Stimulated activated naive CD8-positive, alpha-beta T cell treated with anti-CD3 and anti-CD28 coated beads, Interleukin-15, Interleukin-2, amounts not matched to agents 100 ng/mL and 50 ng/mL, for 24 hours (primary cell): ENCODE data around the gene C11orf24.
A peak's percentile ranks its signal among the peaks of the same experiment; 100 is the strongest.

Experiments used
- H3K27ac Mint-ChIP-seq: one replicate; pipeline ENCODE4 v1.8.0; 2021; ENCODE audit warnings: mild to moderate bottlenecking, mixed read lengths
- H3K27me3 Mint-ChIP-seq: one replicate; pipeline ENCODE4 v1.8.0; 2021; ENCODE audit warnings: mixed read lengths
- H3K36me3 Mint-ChIP-seq: one replicate; pipeline ENCODE4 v1.8.0; 2021; ENCODE audit warnings: low read depth, mixed read lengths
- H3K4me1 Mint-ChIP-seq: one replicate; pipeline ENCODE4 v1.8.0; 2021; ENCODE audit warnings: low read depth, mixed read lengths
- H3K4me3 Mint-ChIP-seq: one replicate; pipeline ENCODE4 v1.8.0; 2021; ENCODE audit warnings: mild to moderate bottlenecking, mixed read lengths
- H3K9me3 Mint-ChIP-seq: one replicate; pipeline ENCODE4 v1.8.0; 2021; ENCODE audit warnings: mixed read lengths

Gene C11orf24

DNA sequence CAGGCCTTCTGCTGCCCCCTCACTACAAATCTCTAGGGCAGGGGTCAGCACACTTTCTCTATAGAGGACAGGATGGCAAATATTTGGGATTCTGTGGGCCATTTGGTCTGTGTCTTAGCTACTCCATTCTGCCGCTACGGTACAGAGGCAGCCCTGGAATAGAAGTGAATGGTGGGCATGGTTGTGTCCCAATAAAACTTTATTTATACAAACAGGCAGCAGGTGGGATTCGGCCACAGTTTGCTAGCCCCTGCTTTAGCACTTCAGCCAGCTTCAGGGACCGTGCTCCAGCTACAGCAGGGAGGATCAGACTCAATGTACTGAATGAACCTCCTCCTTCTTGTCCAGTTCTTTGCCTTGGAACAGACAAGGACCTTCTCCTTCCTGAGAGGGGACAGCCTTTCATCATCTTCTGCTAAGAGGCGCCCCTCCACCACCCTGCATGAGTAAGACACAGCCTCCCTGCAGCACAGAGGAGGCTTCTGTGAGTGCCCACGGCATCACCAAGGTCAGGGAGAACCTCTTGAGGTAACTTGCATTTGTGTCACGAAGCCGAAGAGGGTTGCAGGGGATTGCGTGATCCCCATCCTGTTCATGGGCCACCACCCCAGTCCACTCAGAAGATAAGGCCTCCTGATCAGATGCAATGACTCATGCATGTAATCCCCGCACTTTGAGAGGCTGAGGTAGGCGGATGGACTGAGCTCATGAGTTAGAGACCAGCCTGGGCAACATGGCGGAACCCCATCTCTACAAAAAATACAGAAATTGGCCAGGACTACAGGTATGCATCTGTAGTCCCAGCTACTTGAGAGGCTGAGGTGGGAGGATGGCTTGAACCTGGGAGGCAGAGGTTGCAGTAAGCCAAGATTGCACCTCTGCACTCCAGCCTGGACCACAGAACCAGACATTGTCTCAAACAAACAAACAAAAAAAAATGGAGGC is 4.6 kb downstream of the C11orf24 start:
- H3K4me3 Mint-ChIP-seq = no peak overlapping the region
- no peaks in the 10 kb centered on the region for H3K9me3 Mint-ChIP-seq
- H3K36me3 Mint-ChIP-seq = peaks cover 49% of the 10 kb centered on the region
- peaks cover 40% of the 10 kb centered on the region for H3K4me1 Mint-ChIP-seq
- no peak overlapping the region for H3K27ac Mint-ChIP-seq
- H3K27me3 Mint-ChIP-seq = no peaks in the 10 kb centered on the region

DNA sequence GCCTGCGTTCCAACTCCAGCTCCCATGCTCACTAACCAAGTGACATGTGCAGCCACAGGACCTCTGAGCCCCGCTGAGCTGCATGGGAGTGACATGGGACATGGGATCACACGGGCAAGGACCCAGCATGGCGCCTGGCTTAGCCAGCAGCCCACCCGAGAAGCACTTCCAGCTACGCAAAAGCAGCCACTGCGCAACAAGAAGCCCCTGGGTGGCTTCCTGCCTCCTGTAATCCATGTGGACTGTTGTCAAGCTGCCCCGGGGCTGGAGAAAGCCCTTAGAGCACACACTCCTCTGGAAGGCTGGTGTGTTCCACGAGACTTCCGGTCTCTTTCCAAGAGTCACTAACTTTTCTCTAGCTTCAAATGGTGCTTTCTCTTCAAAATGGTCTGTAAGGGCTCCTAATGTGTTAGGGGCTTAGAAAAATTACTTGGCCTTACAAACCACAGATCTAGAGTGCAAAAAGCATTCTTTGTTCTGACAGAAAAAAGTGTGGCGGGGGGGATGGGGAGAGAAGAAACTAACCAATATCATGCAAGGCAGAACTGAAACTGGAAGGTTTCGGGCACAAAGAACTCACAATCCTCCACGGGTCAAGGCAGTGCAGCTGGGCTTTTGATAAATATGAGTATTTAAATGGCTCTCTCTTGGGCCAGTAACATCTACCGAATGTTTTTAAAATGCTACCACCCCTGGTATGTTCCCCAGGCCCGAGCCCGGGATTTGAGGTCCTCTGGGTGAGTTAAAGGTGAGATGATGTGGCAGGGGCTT is 5.5 kb downstream of the C11orf24 start:
- H3K4me3 Mint-ChIP-seq = no peak overlapping the region
- H3K36me3 Mint-ChIP-seq = peaks cover 53% of the 10 kb centered on the region
- peaks cover 39% of the 10 kb centered on the region for H3K4me1 Mint-ChIP-seq
- no peaks in the 10 kb centered on the region for H3K27me3 Mint-ChIP-seq
- no peaks in the 10 kb centered on the region for H3K9me3 Mint-ChIP-seq
- no peak overlapping the region for H3K27ac Mint-ChIP-seq

- Mint-ChIP-seq H3K9me3 (no peaks in the 10 kb centered on the region), H3K36me3 (peaks cover 57% of the 10 kb centered on the region), H3K4me1 (peaks cover 27% of the 10 kb centered on the region), H3K27me3 (no peaks in the 10 kb centered on the region), H3K27ac (no peak overlapping the region), H3K4me3 (no peak overlapping the region)
Measured at GRCh38 chr11:68264741-68265540, 6.8 kb downstream of the C11orf24 start.

DNA sequence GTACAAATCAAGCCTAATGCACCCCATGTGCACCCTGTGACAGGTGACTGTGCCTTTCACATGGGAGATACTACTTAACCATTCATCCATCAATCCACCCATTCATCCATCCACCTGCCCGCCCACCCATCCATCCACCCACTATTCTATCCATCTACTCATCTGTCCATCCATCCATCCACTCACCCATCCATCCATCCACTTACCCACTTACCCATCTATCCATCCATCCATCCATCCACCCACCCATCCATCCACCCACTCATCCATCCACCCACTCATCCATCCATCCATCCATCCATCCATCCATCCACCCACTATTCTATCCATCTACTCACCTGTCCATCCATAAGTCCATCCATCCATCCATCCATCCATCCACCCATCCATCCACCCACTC is 7.5 kb downstream of the C11orf24 start:
- H3K9me3 Mint-ChIP-seq = no peaks in the 10 kb centered on the region
- H3K27ac Mint-ChIP-seq = no peak overlapping the region
- H3K27me3 Mint-ChIP-seq = no peaks in the 10 kb centered on the region
- H3K4me1 Mint-ChIP-seq = peaks cover 20% of the 10 kb centered on the region
- H3K36me3 Mint-ChIP-seq = peaks cover 53% of the 10 kb centered on the region
- H3K4me3 Mint-ChIP-seq = no peak overlapping the region

DNA sequence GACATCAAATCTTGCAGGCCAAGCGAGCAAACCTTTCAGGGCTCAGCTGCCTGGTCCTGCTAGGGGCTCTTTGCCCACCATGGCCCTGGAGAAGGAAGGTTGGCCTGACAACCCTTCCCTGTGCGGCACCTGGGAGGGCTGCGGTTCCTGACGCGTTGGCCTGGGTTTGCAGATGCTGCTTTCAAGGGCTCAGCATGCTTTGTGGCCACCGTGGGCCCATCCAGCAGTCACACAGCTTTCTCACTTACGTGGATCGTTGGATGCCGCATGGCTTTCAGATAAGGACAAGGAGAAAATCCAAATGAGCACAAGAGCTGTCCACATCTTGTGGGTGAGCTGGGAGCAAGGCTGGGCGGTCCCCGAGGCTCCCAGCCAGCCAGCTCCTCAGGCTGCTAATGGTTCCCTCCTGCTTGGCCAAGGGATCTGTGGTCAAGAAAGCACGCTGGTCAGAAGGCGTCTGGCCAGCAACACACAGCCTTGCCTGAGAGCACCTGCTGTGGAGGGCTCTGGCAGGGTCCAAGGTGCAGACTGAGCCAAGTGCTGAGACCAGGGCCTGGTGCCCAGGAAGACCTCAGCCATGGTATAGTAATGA is 8.2 kb downstream of the C11orf24 start:
- H3K27ac Mint-ChIP-seq = no peak overlapping the region
- peaks cover 13% of the 10 kb centered on the region for H3K4me1 Mint-ChIP-seq
- peaks cover 46% of the 10 kb centered on the region for H3K36me3 Mint-ChIP-seq
- H3K9me3 Mint-ChIP-seq = no peaks in the 10 kb centered on the region
- no peak overlapping the region for H3K4me3 Mint-ChIP-seq
- no peaks in the 10 kb centered on the region for H3K27me3 Mint-ChIP-seq

GRCh38 chr11:68262544-68262827 is 9.3 kb downstream of the C11orf24 start:
- Mint-ChIP-seq H3K9me3 (no peaks in the 10 kb centered on the region), H3K27ac (no peak overlapping the region), H3K27me3 (no peaks in the 10 kb centered on the region), H3K36me3 (peaks cover 38% of the 10 kb centered on the region), H3K4me1 (peaks cover 13% of the 10 kb centered on the region), H3K4me3 (no peak overlapping the region)

GRCh38 chr11:68261749-68262543 is 9.8 kb downstream of the C11orf24 start:
- Mint-ChIP-seq H3K27ac (no peak overlapping the region), H3K4me3 (no peak overlapping the region), H3K4me1 (peaks cover 12% of the 10 kb centered on the region), H3K27me3 (no peaks in the 10 kb centered on the region), H3K9me3 (no peaks in the 10 kb centered on the region), H3K36me3 (peaks cover 33% of the 10 kb centered on the region)

GRCh38 chr11:68261006-68261405 is 10.8 kb downstream of the C11orf24 start:
- H3K27ac Mint-ChIP-seq = no peak overlapping the region
- H3K4me3 Mint-ChIP-seq = no peak overlapping the region
- H3K9me3 Mint-ChIP-seq = no peaks in the 10 kb centered on the region
- no peaks in the 10 kb centered on the region for H3K27me3 Mint-ChIP-seq
- peaks cover 33% of the 10 kb centered on the region for H3K36me3 Mint-ChIP-seq
- peaks cover 5% of the 10 kb centered on the region for H3K4me1 Mint-ChIP-seq

- no peak overlapping the region for H3K4me3 Mint-ChIP-seq
- H3K27ac Mint-ChIP-seq = peak overlapping the region; percentile 29
- H3K36me3 Mint-ChIP-seq = peaks cover 33% of the 10 kb centered on the region
- no peaks in the 10 kb centered on the region for H3K9me3 Mint-ChIP-seq
- H3K27me3 Mint-ChIP-seq = no peaks in the 10 kb centered on the region
- peaks cover 5% of the 10 kb centered on the region for H3K4me1 Mint-ChIP-seq
Measured at GRCh38 chr11:68260484-68260883, 11.3 kb downstream of the C11orf24 start.

DNA sequence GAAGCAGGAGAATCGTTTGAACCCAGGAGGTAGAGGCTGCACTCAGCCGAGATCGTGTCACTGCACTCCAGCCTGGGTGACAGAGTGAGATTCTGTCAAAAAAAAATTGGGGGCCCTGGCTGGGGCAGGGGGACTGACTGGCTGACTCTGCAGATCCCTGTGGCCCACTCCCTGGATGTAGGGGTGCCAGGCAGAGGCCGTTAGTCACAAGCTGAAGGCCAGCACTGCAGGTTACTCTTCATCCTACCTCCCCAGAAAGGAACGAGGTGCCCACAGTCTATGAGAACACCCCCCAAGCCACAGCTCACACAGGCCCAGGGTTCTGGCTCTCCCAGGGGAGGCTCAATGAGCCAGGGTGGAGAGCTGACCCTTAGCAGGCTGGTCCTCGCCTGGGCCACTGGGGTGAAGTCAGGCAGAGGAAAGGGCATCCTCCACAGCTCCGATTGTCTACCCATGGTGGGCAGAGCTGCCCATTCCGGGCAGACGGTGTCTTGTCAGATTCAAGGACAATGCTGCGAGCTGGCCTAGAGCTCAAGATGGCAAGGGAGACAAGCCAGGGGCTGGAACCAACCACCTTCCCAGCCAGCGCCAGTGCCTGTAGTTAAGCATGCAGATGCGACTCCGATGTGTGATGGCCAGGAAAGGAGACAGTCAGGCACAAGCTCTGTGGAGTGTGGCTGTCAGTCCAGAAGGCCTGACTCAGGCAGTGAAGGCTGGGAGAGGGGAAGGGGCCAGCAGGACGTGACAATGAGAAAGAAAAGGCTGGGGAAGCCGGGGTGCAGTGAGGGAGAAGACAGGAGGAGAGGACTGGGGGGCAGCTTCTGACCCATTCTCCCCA is 12.4 kb downstream of the C11orf24 start:
- Mint-ChIP-seq H3K4me3 (no peak overlapping the region), H3K4me1 (peaks cover 5% of the 10 kb centered on the region), H3K27me3 (no peaks in the 10 kb centered on the region), H3K27ac (no peak overlapping the region), H3K36me3 (peaks cover 24% of the 10 kb centered on the region), H3K9me3 (no peaks in the 10 kb centered on the region)

- no peaks in the 10 kb centered on the region for H3K9me3 Mint-ChIP-seq
- peaks cover 5% of the 10 kb centered on the region for H3K4me1 Mint-ChIP-seq
- no peak overlapping the region for H3K4me3 Mint-ChIP-seq
- peaks cover 19% of the 10 kb centered on the region for H3K36me3 Mint-ChIP-seq
- H3K27me3 Mint-ChIP-seq = no peaks in the 10 kb centered on the region
- H3K27ac Mint-ChIP-seq = no peak overlapping the region
Measured at GRCh38 chr11:68258363-68258765, 13.4 kb downstream of the C11orf24 start.

DNA sequence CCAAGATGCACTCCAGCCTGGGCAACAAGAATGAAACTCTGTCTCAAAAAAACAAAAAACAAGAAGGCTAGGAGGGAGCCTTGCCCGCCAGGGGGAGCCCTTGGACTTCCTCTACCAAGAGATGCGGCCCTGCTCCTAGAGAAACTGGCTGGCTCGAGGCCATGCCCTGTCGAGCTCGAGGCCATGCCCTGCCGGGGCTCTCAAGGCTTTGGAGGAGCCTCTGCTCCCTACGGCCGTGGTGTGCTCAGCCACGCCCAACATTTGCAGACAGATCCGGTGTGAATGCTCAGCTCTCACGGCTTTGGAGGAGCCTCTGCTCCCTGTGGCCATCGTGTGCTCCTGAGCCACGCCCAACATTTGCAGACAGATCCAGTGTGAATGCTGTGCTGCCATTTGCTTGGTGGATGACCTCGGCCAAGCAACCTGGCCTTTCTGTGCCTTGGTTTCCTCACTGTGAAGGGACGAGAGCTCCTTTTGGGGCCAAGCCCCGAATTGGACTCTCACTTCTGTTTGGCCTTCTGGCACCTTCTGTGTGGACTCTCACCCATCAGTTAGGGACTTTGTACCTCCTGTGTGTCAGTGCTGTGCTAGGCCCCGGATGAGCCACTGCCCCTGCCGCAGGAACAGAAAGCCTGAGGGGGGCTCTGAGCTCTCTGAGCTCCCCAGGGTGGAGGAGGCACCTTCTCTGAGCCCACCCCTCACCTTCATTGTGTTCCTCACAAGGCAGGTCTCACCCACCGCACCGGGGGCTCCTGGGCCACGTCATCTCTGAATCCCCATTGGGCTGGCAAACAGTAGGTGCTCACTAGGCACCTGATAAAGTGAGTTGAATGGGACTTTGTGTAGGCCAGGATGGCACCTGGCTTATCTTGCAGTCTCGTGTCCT is 14.1 kb downstream of the C11orf24 start:
- Mint-ChIP-seq H3K9me3 (no peaks in the 10 kb centered on the region), H3K4me3 (no peak overlapping the region), H3K27me3 (no peaks in the 10 kb centered on the region), H3K4me1 (peaks cover 5% of the 10 kb centered on the region), H3K36me3 (peaks cover 13% of the 10 kb centered on the region), H3K27ac (no peak overlapping the region)
